Measurements from ENCODE around the gene MYH4.

MYH4 gene

GRCh38 chr17:10469459-10469858, at the start of gene MYH4:
Gene MYH4, minus strand, starts transcription at chr17:10469559. Its CDS starts 2,814 bp downstream, at chr17:10466745.
- no peak for DNase-seq

GRCh38 chr17:10518271-10519037, 49.1 kb upstream of the MYH4 start, which contains the start of gene MYH1:
Gene MYH1, minus strand, starts transcription at chr17:10518542. Its CDS starts 1,900 bp downstream, at chr17:10516642.
- DNase-seq = no peak

GRCh38 chr17:10516638-10517037, 47.3 kb upstream of the MYH4 start:
- no peak for DNase-seq

GRCh38 chr17:10516065-10516464, 46.7 kb upstream of the MYH4 start:
- DNase-seq = no peak

GRCh38 chr17:10513299-10514067, 44.1 kb upstream of the MYH4 start:
- DNase-seq = no peak

GRCh38 chr17:10512856-10513255, 43.5 kb upstream of the MYH4 start:
- no peak for DNase-seq

- DNase-seq = no peak
These were observed 30.6 kb upstream of the MYH4 start for GRCh38 chr17:10499950-10500349.

- no peak for DNase-seq
These were observed 22.6 kb upstream of the MYH4 start for GRCh38 chr17:10492004-10492403.

- no peak for DNase-seq
These were observed 12.9 kb upstream of the MYH4 start for GRCh38 chr17:10482252-10482651.

GRCh38 chr17:10477701-10478100, 8.3 kb upstream of the MYH4 start:
- no peak for DNase-seq

GRCh38 chr17:10474536-10474935, 5.2 kb upstream of the MYH4 start:
- no peak for DNase-seq

- no peak for DNase-seq
These were observed 2.5 kb upstream of the MYH4 start for GRCh38 chr17:10471858-10472257.

- DNase-seq = no peak
These were observed 6.0 kb downstream of the MYH4 start for GRCh38 chr17:10463402-10463801.

GRCh38 chr17:10460062-10460461, 9.3 kb downstream of the MYH4 start:
- DNase-seq = no peak

- no peak for DNase-seq
These were observed 10.7 kb downstream of the MYH4 start for GRCh38 chr17:10458701-10459100.

GRCh38 chr17:10457952-10458351, 11.4 kb downstream of the MYH4 start:
- DNase-seq = no peak

GRCh38 chr17:10447026-10447931, 22.1 kb downstream of the MYH4 start:
- no peak for DNase-seq

GRCh38 chr17:10439816-10440215, 29.5 kb downstream of the MYH4 start:
- no peak for DNase-seq

GRCh38 chr17:10435096-10435495, 34.3 kb downstream of the MYH4 start:
- DNase-seq = no peak

- DNase-seq = no peak
These were observed 39.8 kb downstream of the MYH4 start for GRCh38 chr17:10429421-10430045.

GRCh38 chr17:10428781-10429180, 40.6 kb downstream of the MYH4 start:
- DNase-seq = no peak

GRCh38 chr17:10421900-10422542, 47.3 kb downstream of the MYH4 start, which contains the start of gene MYH8:
Gene MYH8, minus strand, starts transcription at chr17:10421950. Its CDS starts 1,723 bp downstream, at chr17:10420227.
- no peak for DNase-seq

All from amniotic stem cell (primary cell).